ENCODE measurements around the gene CCDC197.
A peak's percentile ranks its signal among the peaks of the same experiment; 100 is the strongest.

CCDC197 gene

GRCh38 chr14:94045101-94045500 is 48.0 kb downstream of the CCDC197 start:
- no peak for DNase-seq

- no peak for DNase-seq
Observed at GRCh38 chr14:94045563-94046345, 48.7 kb downstream of the CCDC197 start.

- no peak for DNase-seq
Observed at GRCh38 chr14:94046696-94047250, 49.7 kb downstream of the CCDC197 start.

- DNase-seq, result no peak
Observed at GRCh38 chr14:94047581-94047980, 50.5 kb downstream of the CCDC197 start.

- DNase-seq, result no peak
Observed at GRCh38 chr14:94048691-94049624, 51.9 kb downstream of the CCDC197 start.

GRCh38 chr14:94049625-94050023 is 52.5 kb downstream of the CCDC197 start:
- DNase-seq, result no peak

GRCh38 chr14:94050231-94050880 is 53.3 kb downstream of the CCDC197 start:
- DNase-seq, result no peak

GRCh38 chr14:94051115-94051514 is 54.0 kb downstream of the CCDC197 start:
- no peak for DNase-seq

- no peak for DNase-seq
Observed at GRCh38 chr14:94051779-94052178, 54.7 kb downstream of the CCDC197 start.

GRCh38 chr14:94052199-94052598 is 55.1 kb downstream of the CCDC197 start:
- DNase-seq, result no peak

GRCh38 chr14:94052662-94053061 is 55.6 kb downstream of the CCDC197 start:
- peak; percentile 14 for DNase-seq

GRCh38 chr14:94054401-94054800 is 57.3 kb downstream of the CCDC197 start:
- DNase-seq, result no peak

- no peak for DNase-seq
Observed at GRCh38 chr14:94054936-94055335, 57.8 kb downstream of the CCDC197 start.

GRCh38 chr14:94056579-94057308 is 59.6 kb downstream of the CCDC197 start:
- no peak for DNase-seq

- no peak for DNase-seq
Observed at GRCh38 chr14:94058128-94058673, 61.1 kb downstream of the CCDC197 start.

All from NCI-H510A (cell line).